Left cardiac atrium (tissue), 4 donors: ENCODE data around the gene C10orf105. TPM values are rescaled to one million over a fixed set of nuclear protein-coding genes. Genes with fewer than 3 reads are reported as not detected.

Source experiments
- ATAC-seq, 2 donors: fragments of 200-7000 bp; cut with Tn5 transposase; one replicate each; pipeline ENCODE4 v1.9.1; 2020; ENCODE audit warnings: mild to moderate bottlenecking in 2 of 2, moderate library complexity in 2 of 2
- DNase-seq: peaks from one replicate; pipeline ENCODE4 v3.0.0-alpha.2; 2020
- intact Hi-C, 2 donors: fragments of 100-400 bp; cut with DNase I; formaldehyde crosslinking; loops; one replicate each; pipeline versions ENCODE4 v1.14.1 to v1.15.1; 2022 to 2023
- total RNA-seq, 2 donors: library from RNA; stranded (reverse); fragmentation: NEBNext Ultra II Directional; extraction: Animal tissue kit (Norgen Biotek cat#: 25700); gene quantifications; one replicate each; pipeline ENCODE4 v1.2.1, GENCODE V29; 2021
- donor health status: DM: no; HTN: yes; CAD: no.
- donor health status: DM: no; HTN: yes; CAD: no; lungs with severe emphysema.
- donor health status: DM: yes; HTN: yes; CAD: no.
- donor health status: Dilated cardiomyopathy.

Gene C10orf105
- total RNA-seq, 2 donors from 2014 or later, result 0.27 to 0.47 TPM

DNA sequence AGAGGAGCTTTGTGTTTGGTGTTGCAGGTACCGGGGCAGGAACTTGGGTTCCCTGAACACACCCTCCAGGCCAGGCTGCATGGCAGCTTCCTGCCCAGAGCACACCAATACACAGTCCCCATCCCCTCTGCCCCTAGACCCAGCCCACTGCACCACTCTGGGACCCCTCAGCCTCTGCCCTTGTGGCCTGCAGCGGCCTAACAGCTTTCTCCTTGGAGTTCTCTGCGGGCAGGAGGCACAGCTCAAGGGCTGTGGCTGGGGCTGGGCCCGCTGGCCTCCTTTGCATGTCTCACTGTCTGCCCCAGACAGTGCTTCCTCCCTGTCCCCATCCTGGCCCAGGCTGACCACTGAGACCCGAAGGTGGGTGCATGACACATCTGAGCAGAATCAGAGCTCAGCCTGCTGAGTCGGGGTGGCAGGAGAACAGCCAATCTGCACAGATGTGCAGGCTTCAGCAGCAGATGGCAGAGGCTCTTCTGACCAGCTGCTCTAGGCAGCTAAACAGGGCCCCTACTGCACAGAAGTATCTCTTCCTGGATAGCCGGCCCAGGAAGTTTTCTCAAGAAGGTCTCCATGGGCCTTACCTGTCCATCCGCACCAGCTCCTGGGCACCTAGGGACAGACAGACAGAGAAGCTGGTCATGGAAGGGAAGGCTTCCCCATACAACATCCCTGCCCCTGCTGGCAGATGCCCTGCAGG lies 33.0 kb upstream of the C10orf105 start:
- intact Hi-C loops, result no loop called here
- no peak for DNase-seq
- ATAC-seq, result no peak

GRCh38 chr10:71751515-71752224 lies 32.1 kb upstream of the C10orf105 start:
- no peak for ATAC-seq
- intact Hi-C loops, result no loop called here
- DNase-seq, result no peak

- intact Hi-C loops, result no loop called here
- ATAC-seq, result no peak
- no peak for DNase-seq
Observed at GRCh38 chr10:71750986-71751385, 31.4 kb upstream of the C10orf105 start.

DNA sequence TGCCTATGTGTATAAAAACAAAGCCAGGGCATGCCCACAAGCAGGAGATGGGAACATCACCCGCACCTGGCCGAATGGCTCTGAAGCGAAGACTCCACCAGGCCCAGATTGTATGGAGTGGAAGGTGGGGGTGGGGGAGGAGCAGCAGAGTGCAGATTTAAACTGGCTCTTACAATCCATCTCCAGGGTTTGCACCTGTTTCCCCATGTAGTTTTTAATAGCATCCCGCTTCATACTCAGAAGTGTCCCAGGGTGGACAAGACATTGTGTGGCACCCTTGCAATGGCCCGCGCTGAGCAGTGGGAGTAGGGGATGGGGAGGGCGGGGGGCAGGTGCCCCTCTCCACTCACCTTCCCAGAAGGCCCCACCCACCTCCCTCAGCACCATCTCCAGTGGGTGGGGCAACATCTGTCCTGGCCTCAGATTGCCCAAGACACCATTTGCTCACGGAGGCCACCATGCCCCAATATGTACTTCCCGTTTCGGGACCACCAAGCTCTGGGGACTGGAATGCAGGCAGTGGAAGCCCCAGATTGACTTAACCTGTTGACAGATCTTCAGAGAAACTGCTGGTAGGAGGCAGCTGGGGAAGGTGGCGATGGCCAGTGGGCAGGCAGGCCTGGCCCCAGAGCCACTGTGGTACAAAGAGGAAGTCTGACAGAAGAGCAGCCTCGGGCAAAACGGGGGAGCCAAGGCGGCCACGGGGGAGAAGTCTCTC lies 30.7 kb upstream of the C10orf105 start:
- DNase-seq, result no peak
- no peak for ATAC-seq
- intact Hi-C loops, result no loop called here

DNA sequence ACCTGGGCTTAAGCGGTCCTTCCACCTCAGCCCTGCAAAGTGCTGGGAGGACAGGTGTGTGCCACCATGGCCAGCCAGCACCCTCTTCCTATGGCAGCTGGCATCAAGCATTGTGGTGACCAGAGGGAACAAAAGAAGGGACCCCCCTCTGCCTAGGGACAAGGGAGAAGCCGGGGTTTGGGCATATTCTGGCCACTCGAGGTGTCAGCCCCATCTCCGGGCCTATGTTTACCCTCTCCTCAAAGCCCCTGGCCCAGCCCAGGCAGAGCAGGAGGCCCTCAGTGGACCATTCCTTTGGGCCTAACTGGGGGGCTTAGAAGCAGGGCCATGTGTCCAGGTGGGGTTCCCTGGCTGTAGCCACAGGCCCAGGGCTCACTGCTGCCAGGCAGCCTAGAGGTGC lies 29.8 kb upstream of the C10orf105 start:
- intact Hi-C loops, result no loop called here

DNA sequence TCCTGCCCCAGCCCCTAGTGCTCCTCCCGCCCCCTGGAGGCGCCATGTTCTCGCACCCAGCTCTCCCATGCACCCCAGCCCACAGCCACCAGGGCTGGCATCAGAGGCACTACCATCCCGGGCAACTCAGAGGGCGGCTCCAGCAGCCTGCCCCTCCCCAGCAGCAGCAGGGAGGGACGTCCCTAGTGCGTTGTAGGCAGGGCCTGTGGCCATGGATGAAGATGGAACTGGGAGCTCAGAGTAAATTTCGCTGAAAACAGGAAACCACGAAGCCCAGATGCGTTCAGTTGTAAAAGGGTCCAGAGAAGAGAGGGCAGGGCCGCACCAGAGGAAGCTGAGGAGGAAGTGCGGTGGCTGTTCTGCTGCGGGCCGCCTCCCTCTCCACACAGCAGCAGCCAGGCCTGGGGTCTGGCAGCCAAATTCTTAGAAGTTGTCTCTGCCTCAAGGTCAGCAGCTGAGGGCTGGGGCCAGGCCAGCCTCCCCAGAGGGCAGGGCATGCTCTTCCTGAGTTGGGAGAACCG lies 29.2 kb upstream of the C10orf105 start:
- peak; percentile 82 for DNase-seq
- peak; percentile 67 to 70 for ATAC-seq
- intact Hi-C loops, result no loop called here

More for the DNA sequence above, 29.8 kb upstream of the C10orf105 start:
- DNase-seq, result no peak
- ATAC-seq, result no peak

DNA sequence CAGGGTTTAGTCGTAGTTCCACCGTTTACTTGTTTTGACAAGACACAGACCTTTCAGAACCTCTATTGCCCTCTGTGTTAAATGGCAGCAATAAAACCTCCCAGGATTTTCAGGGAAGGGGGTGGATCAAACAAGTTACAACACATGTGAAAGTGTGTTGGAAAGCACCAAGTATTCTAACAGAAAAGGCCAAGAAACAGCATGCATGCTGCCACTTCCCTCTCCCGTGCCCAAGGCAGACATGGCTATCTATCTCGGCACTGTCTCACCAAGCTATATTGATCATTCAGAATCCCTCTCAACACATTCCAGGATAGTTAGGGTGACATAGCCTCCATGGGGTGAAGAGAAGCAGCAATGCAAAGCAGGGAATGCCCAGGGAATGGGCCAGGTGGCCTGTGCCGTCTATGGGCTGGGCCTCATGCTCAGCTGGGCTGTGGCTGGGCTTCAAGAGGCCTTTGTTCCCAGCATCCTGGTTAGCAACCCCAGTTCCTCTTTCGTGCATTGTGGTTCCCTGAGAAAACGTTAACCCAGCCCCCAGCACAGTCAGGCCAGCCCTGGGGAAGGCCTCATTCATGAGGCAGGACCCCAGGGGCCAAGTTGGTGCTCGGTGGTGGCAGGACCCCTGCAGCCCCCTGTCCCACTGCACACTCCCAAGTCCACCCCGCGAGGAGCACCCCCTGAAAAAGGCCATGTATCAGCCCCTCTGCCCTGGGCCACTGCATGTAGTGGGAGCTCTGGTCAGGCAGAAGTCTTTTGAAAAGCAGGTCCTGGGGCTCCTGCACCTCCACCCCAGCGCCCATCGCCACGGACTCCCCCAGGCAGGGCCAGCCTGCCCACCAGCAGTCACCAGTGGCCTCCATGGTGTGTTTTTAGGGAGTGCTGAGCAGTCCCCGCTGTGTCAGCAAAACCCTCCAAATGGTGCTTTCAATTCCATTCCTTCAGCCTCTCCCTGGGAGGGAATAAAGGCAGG lies 28.3 kb upstream of the C10orf105 start:
- no peak for DNase-seq
- intact Hi-C loops, result no loop called here
- ATAC-seq, result peak; percentile 9 to 26

GRCh38 chr10:71747039-71747531 lies 27.5 kb upstream of the C10orf105 start:
- intact Hi-C loops, result no loop called here
- DNase-seq (no peak), ATAC-seq (no peak)

GRCh38 chr10:71746344-71747037 lies 26.9 kb upstream of the C10orf105 start:
- ATAC-seq, result peak; percentile 32 to 47
- DNase-seq, result peak; percentile 74
- intact Hi-C loops, result no loop called here

DNA sequence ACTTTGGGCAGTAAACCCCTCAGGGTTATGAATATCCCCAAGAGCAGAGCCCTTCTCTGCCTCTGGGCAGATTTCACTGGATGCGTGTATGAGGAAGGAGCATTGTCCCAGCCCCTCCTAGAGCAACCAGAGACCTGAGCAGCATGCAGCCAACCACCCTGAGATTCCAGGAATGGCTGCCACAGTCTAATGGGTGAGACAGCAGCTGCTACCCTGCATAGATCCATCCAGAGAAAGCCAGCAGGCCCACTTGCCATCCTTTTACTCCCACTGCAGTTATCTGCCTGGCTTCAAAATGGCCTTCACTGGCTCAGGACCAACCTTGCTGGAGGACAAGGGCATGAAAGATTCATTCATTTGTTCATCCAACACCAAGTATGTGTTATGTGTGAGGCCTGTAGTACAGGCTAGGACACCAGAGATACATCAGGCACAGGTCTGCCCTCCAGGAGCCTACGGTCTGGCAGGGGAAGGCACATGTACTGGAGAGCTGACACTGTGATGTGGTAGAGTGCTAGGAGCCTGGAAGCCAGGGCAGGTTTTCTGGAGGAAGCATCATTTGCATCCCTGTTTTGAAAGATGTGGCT lies 26.2 kb upstream of the C10orf105 start:
- DNase-seq (no peak), ATAC-seq (no peak)
- intact Hi-C loops, result no loop called here

DNA sequence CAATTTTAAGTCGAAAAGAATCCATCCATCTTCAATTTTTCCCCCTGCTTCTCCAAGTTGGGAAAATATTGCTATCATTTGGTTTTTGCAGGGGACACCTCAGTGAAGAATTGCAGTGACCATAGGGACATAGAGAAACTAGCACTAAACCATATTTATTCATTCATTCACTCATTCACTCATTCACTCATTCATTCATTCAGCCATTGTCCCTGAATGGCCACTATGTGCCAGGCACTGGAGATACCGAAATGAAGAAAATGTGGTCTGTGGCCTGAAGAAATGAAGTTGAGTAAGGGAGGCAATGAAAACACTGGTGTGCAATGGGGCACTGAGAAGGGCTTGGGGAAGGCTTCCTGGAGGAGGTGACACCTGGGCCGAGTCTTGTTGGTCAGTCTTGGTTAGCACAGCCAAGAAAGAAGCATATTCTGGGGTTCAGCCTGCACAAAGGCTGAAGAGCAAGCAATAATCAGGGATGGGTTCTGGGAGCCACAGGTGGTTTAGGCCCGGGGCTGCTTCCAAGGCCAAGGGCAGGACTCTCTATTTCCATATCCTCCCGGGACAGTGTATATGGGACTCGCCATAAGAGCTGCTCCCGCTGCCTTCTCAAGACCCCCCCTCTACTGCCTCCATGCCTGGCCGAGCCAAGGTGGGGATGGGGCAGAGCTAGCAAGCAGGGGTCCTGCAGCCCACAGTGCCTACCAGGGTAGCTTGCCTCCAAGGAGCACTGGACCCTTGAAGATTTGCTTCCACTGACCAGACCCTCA lies 25.5 kb upstream of the C10orf105 start:
- DNase-seq (no peak), ATAC-seq (no peak)
- intact Hi-C loops, result no loop called here

DNA sequence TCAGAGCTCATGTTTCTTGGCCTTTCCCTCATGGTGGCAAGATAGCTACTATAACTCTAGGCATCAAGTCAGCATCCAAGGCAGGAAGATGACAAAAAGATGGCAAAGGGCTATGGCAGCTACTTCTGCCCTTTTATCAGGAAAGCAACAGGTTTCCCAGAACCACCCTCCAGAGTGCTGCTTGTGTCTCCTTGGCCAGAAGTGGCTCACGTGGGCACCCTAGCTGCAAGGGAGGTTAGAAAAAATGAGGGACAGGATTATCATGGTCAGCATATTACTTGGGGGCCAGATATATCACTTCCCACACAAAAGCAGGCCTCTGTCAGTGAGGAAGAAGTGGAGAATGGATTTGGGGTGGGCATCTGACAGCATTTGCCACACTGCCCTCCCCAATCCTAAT lies 24.3 kb upstream of the C10orf105 start:
- intact Hi-C loops, result no loop called here
- ATAC-seq, result no peak
- DNase-seq, result no peak

DNA sequence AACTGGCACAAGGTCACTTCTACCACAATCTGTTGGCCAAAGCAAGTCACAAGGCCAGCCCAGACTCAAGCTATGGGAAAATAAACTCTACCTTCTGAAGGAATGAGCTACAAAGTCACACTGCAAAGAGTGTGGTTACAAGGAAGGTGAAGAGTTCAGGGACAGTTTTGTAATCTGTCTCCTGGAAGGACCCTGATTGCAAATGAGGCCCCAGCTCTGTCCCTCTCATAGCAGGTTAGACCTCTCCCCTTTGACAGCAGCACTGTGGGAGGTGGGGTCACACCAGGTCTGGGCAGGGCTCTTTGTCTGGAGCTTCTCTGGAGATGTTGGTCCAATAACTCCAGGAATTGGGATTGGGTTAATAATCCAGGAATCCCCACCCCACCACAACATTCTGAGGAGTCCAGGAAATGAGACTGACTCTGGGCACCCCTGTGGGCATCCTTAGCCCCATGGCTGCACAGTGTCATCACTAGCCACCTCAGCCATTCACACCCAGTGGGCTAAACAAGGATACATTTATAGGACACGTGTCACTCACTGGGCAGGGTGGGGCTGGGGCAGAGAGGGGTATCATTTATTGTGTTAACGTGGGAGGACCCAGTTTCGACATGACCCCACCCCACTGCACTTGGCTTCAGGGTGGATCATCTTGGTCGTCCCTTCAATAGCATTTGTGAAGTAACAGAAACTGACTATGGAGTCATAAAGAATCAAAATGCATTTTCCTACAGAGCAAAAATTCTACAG lies 23.7 kb upstream of the C10orf105 start:
- ATAC-seq (no peak), DNase-seq (no peak)
- intact Hi-C loops, result no loop called here

DNA sequence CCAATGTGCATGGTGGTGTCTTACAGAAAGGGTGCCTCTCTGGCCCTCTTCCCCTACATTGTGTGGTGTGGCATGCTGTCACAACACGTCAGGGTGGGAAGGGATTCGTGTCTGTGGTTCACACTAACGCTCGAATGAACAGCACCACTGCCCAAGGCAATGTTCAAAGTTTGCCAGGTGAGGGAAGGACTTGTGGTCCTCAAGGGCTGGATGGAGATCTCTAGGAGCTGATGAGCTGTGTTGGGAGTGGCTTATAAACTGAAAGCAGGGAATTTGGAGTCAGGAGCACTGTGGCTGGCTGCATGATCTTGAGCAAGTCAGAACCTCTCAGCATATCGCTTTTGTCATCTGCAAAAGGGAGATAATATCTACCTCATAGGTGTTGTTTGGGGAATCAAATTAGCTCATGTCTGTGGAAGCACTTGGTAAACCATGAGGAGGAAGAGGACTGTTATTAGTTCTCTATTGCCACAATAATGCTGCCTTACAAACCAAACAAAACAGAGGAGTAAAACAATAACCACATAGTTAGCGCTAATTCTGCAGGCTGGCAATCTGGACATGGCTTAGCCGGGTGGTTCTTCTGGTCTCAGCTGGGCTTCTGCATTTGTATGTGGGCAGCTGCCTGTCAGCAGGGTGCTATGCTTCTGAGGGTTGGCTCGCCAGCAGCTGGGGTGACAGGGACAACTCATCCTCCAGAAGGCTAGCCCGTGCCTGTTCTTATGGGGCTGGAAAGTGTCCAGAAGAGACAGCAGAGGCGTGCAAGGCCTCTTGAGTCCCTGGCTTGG lies 22.9 kb upstream of the C10orf105 start:
- ATAC-seq, result no peak
- intact Hi-C loops, result no loop called here

GRCh38 chr10:71741671-71742070 lies 22.1 kb upstream of the C10orf105 start:
- DNase-seq (no peak), ATAC-seq (no peak)
- intact Hi-C loops, result no loop called here

More for the DNA sequence above, 22.9 kb upstream of the C10orf105 start:
- no peak for DNase-seq

- intact Hi-C loops, result no loop called here
- ATAC-seq, result no peak
- no peak for DNase-seq
Observed at GRCh38 chr10:71741029-71741428, 21.5 kb upstream of the C10orf105 start.
